Ovary (tissue), 9 donors: Measurements from ENCODE around the gene SORBS1. TPM values are rescaled to one million over a fixed set of nuclear protein-coding genes. Genes with fewer than 3 reads are reported as not detected.
A peak's percentile ranks its signal among the peaks of the same experiment; 100 is the strongest.

Experiments used
- DNase-seq, 5 donors: peaks; one replicate each; pipeline ENCODE4 v3.0.0-alpha.2; 2019 to 2020
- H3K27ac ChIP-seq, 2 donors: fragments of 200-600 bp; one replicate each; pipeline versions ENCODE4 v1.5.1 to v1.8.0; 2019 to 2022
- H3K27me3 ChIP-seq: fragments of 200-600 bp; one replicate; pipeline ENCODE4 v1.8.0; 2022
- H3K36me3 ChIP-seq: fragments of 200-600 bp; sonication (generic); one replicate; pipeline ENCODE4 v1.5.1; 2019
- H3K4me1 ChIP-seq: one replicate; pipeline ENCODE4 v1.8.1; 2013; ENCODE audit warnings: mild to moderate bottlenecking, moderate library complexity; ENCODE audit not compliant: insufficient read depth
- H3K4me3 ChIP-seq: fragments of 200-600 bp; sonication (generic); one replicate; pipeline ENCODE4 v1.5.1; 2017
- H3K9me3 ChIP-seq, 2 donors: fragments of 200-600 bp in 1 of 2; sonication (generic) in 1 of 2; one replicate each; pipeline versions ENCODE4 v1.5.1 to v1.8.1; 2013 to 2019; ENCODE audit warnings: mild to moderate bottlenecking in 1 of 2, moderate library complexity in 1 of 2
- EP300 ChIP-seq: sonication (generic); formaldehyde crosslinking; IDR thresholded peaks from one replicate; pipeline ENCODE4 v1.6.1; 2017; ENCODE audit warnings: antibody characterized with exemption
- POLR2A ChIP-seq: fragments of 450-650 bp; IDR thresholded peaks from one replicate; pipeline ENCODE4 v1.6.1; 2017; ENCODE audit warnings: antibody characterized with exemption, mild to moderate bottlenecking, moderate library complexity
- WGBS, 3 donors: extraction: QIAGEN DNeasy Blood & Tissue Kit in 1 of 3; methylation state at CpG; one replicate each; pipeline versions ENCODE4 v1.1.5 to v1.1.7; 2013 to 2017; 5-methylcytosine and 5-hydroxymethylcytosine counted together
- intact Hi-C, 4 donors: fragments of 100-400 bp; cut with DNase I; formaldehyde crosslinking; loops; one replicate each; pipeline versions ENCODE4 v1.11.0 to v1.15.1; 2022 to 2023
- polyA plus RNA-seq, 2 donors: library from polyadenylated mRNA; stranded (reverse); fragments of 200-250 nt in 1 of 2; fragments of 350-450 nt in 1 of 2; fragmentation: Illumina TruSeq in 1 of 2; extraction: RNeasy Lipid Tissue Mini Kit (QIAGEN cat#74804) in 1 of 2; gene quantifications; one replicate each; pipeline ENCODE4 v1.2.3, GENCODE V29; 2013 to 2014
- total RNA-seq, 7 donors: library from RNA; depleted of rRNA in 2 of 7; stranded (reverse); fragments of >200 nt in 2 of 7; fragmentation: NEBNext Ultra II Directional in 3 of 7; extraction: Animal tissue kit (Norgen Biotek cat#: 25700) in 3 of 7; gene quantifications; one replicate each; pipeline versions ENCODE4 v1.1.0 to v1.2.4, GENCODE V29; 2016 to 2023
- TF ChIP-seq, protein P1 (sequence below), 3 donors: fragments of 450-650 bp in 2 of 3; fragments of 200-600 bp in 1 of 3; IDR thresholded peaks; one replicate each; pipeline versions ENCODE4 v1.5.1 to v1.8.0; 2016 to 2022; ENCODE audit warnings: antibody characterized with exemption in 3 of 3, mild to moderate bottlenecking in 1 of 3
- donor health status: DM: no; HTN: no; CAD: no; lungs with moderate emphysema.
- donor health status: DM: no; HTN: no; CAD: no.
- donor health status: Bipolar disorder and iron deficiency.
- donor health status: DM: yes; HTN: yes; CAD: no.
- donor health status: DM: no; HTN: no; CAD: no.
- donor health status: DM: yes; HTN: yes; CAD: no.

The SORBS1 gene
- total and polyA plus RNA-seq, 9 donors = 10.7 to 156 (median 20.0) TPM

DNA sequence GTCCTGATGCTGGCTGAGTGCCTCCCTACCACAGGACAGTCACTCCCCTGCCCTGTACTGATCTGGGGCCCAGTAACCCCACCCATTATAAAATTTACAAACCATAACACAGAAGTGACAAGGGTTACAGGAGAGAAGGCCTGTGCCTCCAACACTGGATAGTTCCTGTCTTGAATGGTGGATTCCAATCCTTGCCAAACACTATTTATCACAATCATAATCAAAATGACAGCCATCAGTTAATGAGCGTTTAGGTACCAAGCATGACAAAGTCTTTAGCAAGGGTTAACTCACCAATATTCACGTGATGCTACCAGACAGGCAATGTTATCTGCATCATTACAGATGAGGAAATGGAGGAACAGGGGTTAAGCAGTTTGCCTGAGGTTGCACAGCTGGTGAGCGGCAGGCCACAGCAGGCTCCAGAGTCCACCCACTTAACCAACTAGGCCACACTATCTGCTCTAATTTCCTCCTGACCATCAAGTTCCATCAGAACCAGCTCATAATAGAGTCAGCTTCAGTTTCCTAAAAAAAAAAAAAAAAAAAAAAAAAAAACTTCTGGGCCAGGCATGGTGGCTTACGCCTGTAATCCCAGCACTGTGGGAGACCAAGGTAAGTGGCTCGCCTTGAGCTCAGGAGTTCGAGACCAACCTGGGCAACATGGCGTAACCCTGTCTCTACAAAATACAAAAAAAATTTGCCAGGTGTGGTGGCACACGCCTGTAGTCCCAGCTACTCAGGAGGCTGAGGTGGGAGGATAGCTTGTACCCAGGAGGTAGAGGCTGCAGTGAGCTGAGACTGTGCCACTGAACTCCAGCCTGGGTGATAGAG, 284.6 kb downstream of the SORBS1 start:
- Histone ChIP-seq H3K27me3 (no peaks in the 10 kb centered on the region), H3K4me3 (no peak overlapping the region), H3K27ac (no peak overlapping the region), H3K9me3 (no peaks in the 10 kb centered on the region), H3K36me3 (no peaks in the 10 kb centered on the region), H3K4me1 (no peaks in the 10 kb centered on the region)
- TF ChIP-seq EP300 (no peak), POLR2A (no peak)
- TF ChIP-seq, protein P1, sequence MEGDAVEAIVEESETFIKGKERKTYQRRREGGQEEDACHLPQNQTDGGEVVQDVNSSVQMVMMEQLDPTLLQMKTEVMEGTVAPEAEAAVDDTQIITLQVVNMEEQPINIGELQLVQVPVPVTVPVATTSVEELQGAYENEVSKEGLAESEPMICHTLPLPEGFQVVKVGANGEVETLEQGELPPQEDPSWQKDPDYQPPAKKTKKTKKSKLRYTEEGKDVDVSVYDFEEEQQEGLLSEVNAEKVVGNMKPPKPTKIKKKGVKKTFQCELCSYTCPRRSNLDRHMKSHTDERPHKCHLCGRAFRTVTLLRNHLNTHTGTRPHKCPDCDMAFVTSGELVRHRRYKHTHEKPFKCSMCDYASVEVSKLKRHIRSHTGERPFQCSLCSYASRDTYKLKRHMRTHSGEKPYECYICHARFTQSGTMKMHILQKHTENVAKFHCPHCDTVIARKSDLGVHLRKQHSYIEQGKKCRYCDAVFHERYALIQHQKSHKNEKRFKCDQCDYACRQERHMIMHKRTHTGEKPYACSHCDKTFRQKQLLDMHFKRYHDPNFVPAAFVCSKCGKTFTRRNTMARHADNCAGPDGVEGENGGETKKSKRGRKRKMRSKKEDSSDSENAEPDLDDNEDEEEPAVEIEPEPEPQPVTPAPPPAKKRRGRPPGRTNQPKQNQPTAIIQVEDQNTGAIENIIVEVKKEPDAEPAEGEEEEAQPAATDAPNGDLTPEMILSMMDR (IDR thresholded peaks at IDR 0.05) = no peak
- 85 to 88% (median 88%) methylated on average over 8 of the region's 8 CpGs for WGBS, 3 donors
- intact Hi-C loops = no loop called here
- DNase-seq = no peak

DNA sequence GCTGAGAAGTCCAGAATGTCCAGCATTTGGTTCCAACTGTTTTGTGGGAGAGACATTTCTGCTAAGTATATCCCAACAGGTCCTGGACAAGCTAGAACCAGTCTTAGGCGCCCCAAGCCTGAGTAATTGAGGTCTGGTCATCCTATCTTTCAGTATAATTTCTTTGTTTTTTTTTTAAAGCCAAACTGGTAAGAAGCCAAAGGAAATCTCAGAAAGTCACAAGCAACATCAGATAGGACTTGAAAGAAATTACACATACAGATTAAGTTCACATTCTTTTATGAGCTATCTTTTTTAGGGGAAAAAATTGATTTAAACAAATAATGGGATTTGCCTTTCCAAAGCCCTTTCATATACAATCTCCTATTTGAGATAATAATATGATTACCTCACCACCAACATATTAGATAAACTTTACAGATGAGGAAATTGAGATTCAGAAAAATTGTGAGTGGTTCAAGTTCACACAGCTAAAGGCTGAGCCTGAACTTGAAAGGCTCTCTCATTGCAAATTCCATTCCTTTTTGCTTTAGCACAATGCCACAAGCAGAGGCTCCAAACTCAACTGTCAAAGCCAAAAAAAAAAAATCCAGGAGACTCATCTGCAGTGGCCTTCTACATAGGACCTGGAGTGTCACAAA, 285.3 kb downstream of the SORBS1 start:
- no peak overlapping the region for H3K27ac ChIP-seq
- H3K9me3 ChIP-seq = no peaks in the 10 kb centered on the region
- no peak overlapping the region for H3K4me3 ChIP-seq
- H3K36me3 ChIP-seq = no peaks in the 10 kb centered on the region
- WGBS, 3 donors = 62 to 85% (median 75%) methylated on average over 1 of the region's 1 CpG
- no peak for DNase-seq
- no peaks in the 10 kb centered on the region for H3K4me1 ChIP-seq
- intact Hi-C loops = no loop called here
- H3K27me3 ChIP-seq = no peaks in the 10 kb centered on the region
- TF ChIP-seq, protein P1 (IDR thresholded peaks at IDR 0.05) = no peak
- TF ChIP-seq EP300 (no peak), POLR2A (no peak)

DNA sequence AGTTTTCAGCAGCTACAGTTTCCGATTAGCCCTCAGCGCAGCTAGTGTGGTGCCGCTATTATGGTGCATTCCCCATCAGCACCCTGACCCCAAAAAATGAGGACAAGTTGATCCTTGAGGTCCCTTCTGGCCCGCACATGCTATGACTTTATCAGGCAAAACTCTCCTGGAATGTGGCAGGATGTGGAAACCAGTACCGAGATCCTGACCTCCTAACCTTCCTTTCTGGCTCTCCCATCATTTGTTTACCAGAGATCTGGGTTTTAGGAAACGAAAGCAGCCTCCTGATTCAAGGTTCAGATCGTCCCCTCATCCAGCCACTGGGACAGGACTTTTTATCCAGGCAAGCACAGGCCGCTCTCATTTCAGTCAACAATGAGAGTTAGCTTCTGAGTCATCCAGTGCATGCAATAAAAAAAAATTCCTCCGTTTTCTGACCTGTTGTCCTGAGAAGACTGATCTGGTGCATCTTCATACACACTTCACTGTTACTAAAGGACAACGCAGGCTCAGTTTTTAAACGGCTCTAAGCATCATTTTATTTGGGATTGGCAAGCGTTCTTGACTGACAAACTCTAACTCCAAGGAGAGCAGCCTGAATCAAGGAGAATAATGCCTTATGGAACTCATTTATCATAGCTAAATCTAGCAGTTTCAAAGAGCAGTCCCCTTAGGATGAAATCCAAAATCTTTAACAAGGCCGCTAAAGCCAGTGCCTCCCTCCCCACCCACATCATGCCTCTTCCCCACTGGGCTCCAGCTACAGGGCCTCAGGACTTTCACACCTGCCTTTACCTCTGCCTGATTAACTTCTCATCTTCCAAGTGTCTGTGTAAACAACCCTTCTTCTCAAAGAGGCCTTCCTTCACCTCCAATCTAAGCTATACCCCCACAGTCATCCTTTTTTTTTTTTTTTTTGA, 287.5 kb downstream of the SORBS1 start:
- intact Hi-C loops = no loop called here
- Histone ChIP-seq H3K9me3 (no peaks in the 10 kb centered on the region), H3K4me3 (no peak overlapping the region), H3K36me3 (no peaks in the 10 kb centered on the region), H3K27ac (no peak overlapping the region), H3K4me1 (no peaks in the 10 kb centered on the region), H3K27me3 (no peaks in the 10 kb centered on the region)
- no peak for DNase-seq
- TF ChIP-seq POLR2A (no peak), EP300 (no peak)
- TF ChIP-seq, protein P1 (IDR thresholded peaks at IDR 0.05) = no peak
- WGBS, 3 donors = 33 to 46% (median 43%) methylated on average over 13 of the region's 13 CpGs

DNA sequence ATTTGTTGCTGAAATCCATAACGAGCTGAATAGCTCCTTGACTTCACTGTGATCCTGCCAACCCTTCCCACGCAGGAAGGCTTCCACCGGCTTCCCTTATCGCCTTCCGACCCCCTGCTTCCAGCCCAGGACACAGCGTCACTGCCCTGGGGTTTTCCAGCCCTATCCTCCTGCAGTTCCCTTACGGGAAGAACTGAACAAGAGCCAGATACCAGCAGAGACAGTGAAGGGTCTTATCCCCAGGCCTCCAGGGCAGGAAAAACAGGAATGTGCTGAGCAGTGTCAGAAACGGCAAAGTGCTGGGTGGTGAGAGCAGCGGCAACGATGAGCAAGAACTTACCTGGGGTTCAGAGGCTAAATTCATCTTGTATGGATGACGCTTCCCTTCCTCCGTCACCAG, 292.7 kb downstream of the SORBS1 start:
- H3K9me3 ChIP-seq = no peaks in the 10 kb centered on the region
- intact Hi-C loops = no loop called here
- WGBS, 3 donors = 15 to 24% (median 20%) methylated on average over 12 of the region's 12 CpGs
- DNase-seq = peak; percentile 23 to 57 (median 41)
- H3K27me3 ChIP-seq = no peaks in the 10 kb centered on the region
- H3K4me3 ChIP-seq = no peak overlapping the region
- TF ChIP-seq, protein P1 (IDR thresholded peaks at IDR 0.05) = no peak
- peak; percentile 46 for TF ChIP-seq EP300
- no peak for TF ChIP-seq POLR2A
- H3K4me1 ChIP-seq = no peaks in the 10 kb centered on the region
- no peak overlapping the region for H3K27ac ChIP-seq
- no peaks in the 10 kb centered on the region for H3K36me3 ChIP-seq
